Tibial nerve (tissue), 3 donors: Measurements from ENCODE around the gene MALRD1.

ENCODE experiments used
- POLR2A ChIP-seq, 2 donors: fragments of 450-650 bp; IDR thresholded peaks; one replicate each; pipeline ENCODE4 v1.6.1; 2017; ENCODE audit warnings: antibody characterized with exemption in 2 of 2, mild to moderate bottlenecking in 2 of 2, moderate library complexity in 2 of 2
- TF ChIP-seq, protein P1 (sequence below), 5 experiments: fragments of 200-600 bp in 3 of 5; fragments of 450-650 bp in 2 of 5; sonication (generic) in 3 of 5; IDR thresholded peaks; one replicate each; pipeline ENCODE4 v1.5.1; 2016 to 2019; ENCODE audit warnings: antibody characterized with exemption in 5 of 5, mild to moderate bottlenecking in 3 of 5, moderate library complexity in 2 of 5

DNA sequence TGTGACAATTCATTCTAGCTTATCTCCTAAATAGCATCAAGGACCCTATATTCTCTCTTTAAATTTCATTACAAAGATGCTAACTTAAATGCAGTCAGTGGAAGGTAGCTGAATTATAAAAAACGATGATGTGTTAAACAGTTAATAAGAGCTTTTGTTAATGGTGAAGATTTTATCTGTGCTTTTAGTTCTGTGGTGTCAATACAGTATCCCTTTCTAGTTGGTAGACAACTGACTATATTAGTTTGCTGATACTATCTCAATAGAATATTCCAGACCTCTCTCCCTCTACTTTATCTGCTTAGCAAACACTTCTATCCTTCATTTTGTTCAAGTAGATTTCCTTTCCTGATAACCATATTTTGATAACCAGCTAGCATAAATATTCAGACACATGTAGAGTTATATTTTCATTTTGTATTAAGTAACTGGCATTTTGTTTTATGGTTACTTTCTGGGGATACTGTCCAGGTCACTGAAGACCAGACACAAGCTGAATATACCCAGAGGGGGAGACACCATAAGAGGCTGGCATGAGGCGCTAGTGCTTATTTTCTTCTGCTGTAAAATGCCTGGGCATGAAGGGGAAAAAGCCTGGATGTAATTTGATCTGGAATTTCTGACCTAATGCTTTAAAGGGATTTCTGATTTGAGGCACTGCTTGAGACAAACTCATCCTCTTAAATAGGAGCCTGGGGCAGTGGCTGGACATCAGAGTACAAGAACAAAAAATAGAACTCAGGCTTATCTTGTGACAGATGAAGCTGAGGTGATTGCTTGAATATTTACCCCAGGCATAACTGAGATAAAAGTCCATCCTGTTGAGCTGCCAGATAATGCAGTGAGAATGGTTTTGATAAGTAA, 197.5 kb downstream of the MALRD1 start:
- TF ChIP-seq POLR2A (IDR thresholded peaks at IDR 0.05), result no peak
- TF ChIP-seq, protein P1, sequence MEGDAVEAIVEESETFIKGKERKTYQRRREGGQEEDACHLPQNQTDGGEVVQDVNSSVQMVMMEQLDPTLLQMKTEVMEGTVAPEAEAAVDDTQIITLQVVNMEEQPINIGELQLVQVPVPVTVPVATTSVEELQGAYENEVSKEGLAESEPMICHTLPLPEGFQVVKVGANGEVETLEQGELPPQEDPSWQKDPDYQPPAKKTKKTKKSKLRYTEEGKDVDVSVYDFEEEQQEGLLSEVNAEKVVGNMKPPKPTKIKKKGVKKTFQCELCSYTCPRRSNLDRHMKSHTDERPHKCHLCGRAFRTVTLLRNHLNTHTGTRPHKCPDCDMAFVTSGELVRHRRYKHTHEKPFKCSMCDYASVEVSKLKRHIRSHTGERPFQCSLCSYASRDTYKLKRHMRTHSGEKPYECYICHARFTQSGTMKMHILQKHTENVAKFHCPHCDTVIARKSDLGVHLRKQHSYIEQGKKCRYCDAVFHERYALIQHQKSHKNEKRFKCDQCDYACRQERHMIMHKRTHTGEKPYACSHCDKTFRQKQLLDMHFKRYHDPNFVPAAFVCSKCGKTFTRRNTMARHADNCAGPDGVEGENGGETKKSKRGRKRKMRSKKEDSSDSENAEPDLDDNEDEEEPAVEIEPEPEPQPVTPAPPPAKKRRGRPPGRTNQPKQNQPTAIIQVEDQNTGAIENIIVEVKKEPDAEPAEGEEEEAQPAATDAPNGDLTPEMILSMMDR (IDR thresholded peaks at IDR 0.05), result no peak
